A673 (cell line): ENCODE data around the gene USP5.

Source experiments
- EZH2 ChIP-seq: fragments of 200-600 bp; sonication (generic); IDR thresholded peaks from 2 replicates; pipeline ENCODE4 v1.6.1; 2017; ENCODE audit warnings: borderline replicate concordance, low read depth, mild to moderate bottlenecking, mixed read lengths, antibody characterized with exemption, low read length; ENCODE audit not compliant: poor library complexity, severe bottlenecking
- TF ChIP-seq, protein P1 (sequence below): fragments of 300-800, 200-600 bp; sonication (generic); conservative IDR thresholded peaks from 2 replicates; pipeline ENCODE4 v1.5.1; 2017; ENCODE audit warnings: low read depth, mild to moderate bottlenecking, antibody characterized with exemption, low read length, moderate library complexity, mixed read lengths

DNA sequence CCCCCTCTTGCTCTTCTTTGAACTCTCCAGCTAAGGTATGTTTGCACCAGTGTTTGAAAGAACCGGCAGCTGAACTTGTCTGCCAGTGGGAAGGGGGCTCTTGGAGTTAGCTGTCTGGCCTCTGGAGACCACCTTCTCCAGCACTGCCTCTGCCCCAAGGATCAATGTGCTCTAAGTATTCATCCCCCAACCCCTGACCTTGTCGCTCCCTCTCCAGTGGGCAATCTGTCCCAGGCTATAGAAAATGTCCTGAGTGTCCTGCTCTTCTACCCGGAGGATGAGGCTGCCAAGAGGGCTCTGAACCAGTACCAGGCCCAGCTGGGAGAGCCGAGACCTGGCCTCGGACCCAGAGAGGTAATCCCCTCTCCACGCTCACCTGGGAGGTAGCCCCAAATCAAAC is 21.0 kb upstream of the USP5 start:
- no peak for TF ChIP-seq EZH2
- TF ChIP-seq, protein P1, sequence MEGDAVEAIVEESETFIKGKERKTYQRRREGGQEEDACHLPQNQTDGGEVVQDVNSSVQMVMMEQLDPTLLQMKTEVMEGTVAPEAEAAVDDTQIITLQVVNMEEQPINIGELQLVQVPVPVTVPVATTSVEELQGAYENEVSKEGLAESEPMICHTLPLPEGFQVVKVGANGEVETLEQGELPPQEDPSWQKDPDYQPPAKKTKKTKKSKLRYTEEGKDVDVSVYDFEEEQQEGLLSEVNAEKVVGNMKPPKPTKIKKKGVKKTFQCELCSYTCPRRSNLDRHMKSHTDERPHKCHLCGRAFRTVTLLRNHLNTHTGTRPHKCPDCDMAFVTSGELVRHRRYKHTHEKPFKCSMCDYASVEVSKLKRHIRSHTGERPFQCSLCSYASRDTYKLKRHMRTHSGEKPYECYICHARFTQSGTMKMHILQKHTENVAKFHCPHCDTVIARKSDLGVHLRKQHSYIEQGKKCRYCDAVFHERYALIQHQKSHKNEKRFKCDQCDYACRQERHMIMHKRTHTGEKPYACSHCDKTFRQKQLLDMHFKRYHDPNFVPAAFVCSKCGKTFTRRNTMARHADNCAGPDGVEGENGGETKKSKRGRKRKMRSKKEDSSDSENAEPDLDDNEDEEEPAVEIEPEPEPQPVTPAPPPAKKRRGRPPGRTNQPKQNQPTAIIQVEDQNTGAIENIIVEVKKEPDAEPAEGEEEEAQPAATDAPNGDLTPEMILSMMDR: no peak
